ENCODE results near the gene PARD3B. TPM values are rescaled to one million over a fixed set of nuclear protein-coding genes. Genes with fewer than 3 reads are reported as not detected.

Gene PARD3B
- total RNA-seq, 1 experiment from 2014 or later, result 7.6 TPM

- no peaks in the 10 kb centered on the region for H3K9me2 ChIP-seq (ENCODE audit: insufficient read depth)
- DNase-seq, result no peak
- H3K9me3 ChIP-seq (ENCODE audit: insufficient read depth, low read depth), result no peaks in the 10 kb centered on the region
- no peaks in the 10 kb centered on the region for H3K27me3 ChIP-seq (ENCODE audit: insufficient read depth, low read depth)
- H4K20me1 ChIP-seq (ENCODE audit: insufficient read depth), result no peaks in the 10 kb centered on the region
- no peaks in the 10 kb centered on the region for H3K79me2 ChIP-seq (ENCODE audit: low read depth)
- H3K27ac ChIP-seq, result no peak overlapping the region
- no peak overlapping the region for H3K4me3 ChIP-seq
- no peak overlapping the region for H2AFZ ChIP-seq
- no peak overlapping the region for H3K4me2 ChIP-seq
- TF ChIP-seq CTCF (conservative IDR thresholded peaks at IDR 0.05) (no peak), EZH2 (IDR thresholded peaks at IDR 0.05; ENCODE audit: low read depth) (no peak)
- no peaks in the 10 kb centered on the region for H3F3A ChIP-seq (ENCODE audit: insufficient read depth, low read depth)
- CTCF ChIA-PET, result no interaction called here
- intact Hi-C loops (cut with micrococcal nuclease; ENCODE audit: unreplicated experiment), result no loop called here
- no TSS peak for BruUV-seq (replicated peaks)
- no peaks in the 10 kb centered on the region for H3K36me3 ChIP-seq (ENCODE audit: low read depth)
- POLR2A ChIA-PET (ENCODE audit: unreplicated experiment), result no interaction called here
- no peaks in the 10 kb centered on the region for H3K4me1 ChIP-seq (replicated peaks; ENCODE audit: insufficient read depth)
These were observed 1019.3 kb downstream of the PARD3B start for GRCh38 chr2:205564346-205565141.

DNA sequence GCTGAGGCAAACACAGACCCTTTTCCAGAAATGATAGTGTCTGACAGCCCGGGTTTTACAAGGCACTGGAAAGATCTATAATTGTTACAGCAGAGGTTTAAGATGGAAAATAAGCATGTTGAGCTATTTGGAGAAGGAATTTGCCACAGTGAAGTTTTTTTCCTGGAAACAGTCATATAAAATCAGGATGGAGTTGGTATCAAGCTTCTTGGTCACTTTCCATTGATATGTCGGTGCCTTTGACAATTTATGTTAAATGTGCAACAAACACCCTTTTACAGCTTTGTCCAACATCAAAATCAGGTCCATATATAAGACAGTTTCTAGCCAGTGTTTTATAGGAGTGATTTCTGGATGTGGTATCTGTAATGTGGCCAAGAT, 1019.9 kb downstream of the PARD3B start:
- Histone ChIP-seq H3K9me3 (ENCODE audit: insufficient read depth, low read depth) (no peaks in the 10 kb centered on the region), H3K4me3 (no peak overlapping the region), H2AFZ (no peak overlapping the region), H3K27ac (no peak overlapping the region), H3K79me2 (ENCODE audit: low read depth) (no peaks in the 10 kb centered on the region), H3K4me1 (replicated peaks; ENCODE audit: insufficient read depth) (no peaks in the 10 kb centered on the region), H3K9me2 (ENCODE audit: insufficient read depth) (no peaks in the 10 kb centered on the region), H3K36me3 (ENCODE audit: low read depth) (no peaks in the 10 kb centered on the region), H3K27me3 (ENCODE audit: insufficient read depth, low read depth) (no peaks in the 10 kb centered on the region), H4K20me1 (ENCODE audit: insufficient read depth) (no peaks in the 10 kb centered on the region), H3K4me2 (no peak overlapping the region), H3F3A (ENCODE audit: insufficient read depth, low read depth) (no peaks in the 10 kb centered on the region)
- ChIA-PET POLR2A (ENCODE audit: unreplicated experiment) (no interaction called here), CTCF (no interaction called here)
- BruUV-seq (replicated peaks), result no TSS peak
- intact Hi-C loops (cut with micrococcal nuclease; ENCODE audit: unreplicated experiment), result no loop called here
- no peak for TF ChIP-seq EZH2 (IDR thresholded peaks at IDR 0.05; ENCODE audit: low read depth)
- no peak for TF ChIP-seq CTCF (conservative IDR thresholded peaks at IDR 0.05)
- no peak for DNase-seq

DNA sequence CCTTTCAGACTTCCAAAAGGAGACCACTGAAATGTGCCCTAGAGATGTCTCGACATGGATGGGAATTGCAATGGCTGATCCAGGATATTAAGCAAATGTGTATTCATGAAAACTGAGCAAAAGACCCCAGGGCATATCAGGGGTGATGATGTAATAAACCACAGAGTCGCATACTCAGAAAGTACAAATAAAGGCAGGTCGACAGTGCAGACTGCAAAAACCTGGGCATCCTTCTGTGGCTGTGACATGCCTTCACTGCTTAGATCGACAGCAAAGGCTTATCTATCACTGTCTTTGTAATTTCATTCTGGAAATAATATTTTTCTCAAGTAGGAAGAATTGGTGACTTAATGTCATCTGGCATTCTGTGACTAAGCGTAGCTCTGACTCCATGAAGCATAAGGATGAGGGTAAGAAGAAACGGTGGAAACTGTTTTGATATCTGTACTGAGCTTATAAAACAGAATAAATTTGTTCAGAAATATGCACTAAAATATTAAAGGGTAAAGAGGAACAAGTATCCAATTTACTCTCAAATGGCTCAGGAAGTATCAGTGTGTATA, 1021.4 kb downstream of the PARD3B start:
- no peaks in the 10 kb centered on the region for H3K9me3 ChIP-seq (ENCODE audit: insufficient read depth, low read depth)
- H3F3A ChIP-seq (ENCODE audit: insufficient read depth, low read depth), result no peaks in the 10 kb centered on the region
- no peaks in the 10 kb centered on the region for H3K27me3 ChIP-seq (ENCODE audit: insufficient read depth, low read depth)
- no peak for DNase-seq
- H3K4me3 ChIP-seq, result no peak overlapping the region
- H3K4me1 ChIP-seq (replicated peaks; ENCODE audit: insufficient read depth), result no peaks in the 10 kb centered on the region
- H3K9me2 ChIP-seq (ENCODE audit: insufficient read depth), result no peaks in the 10 kb centered on the region
- CTCF ChIA-PET, result no interaction called here
- H3K79me2 ChIP-seq (ENCODE audit: low read depth), result no peaks in the 10 kb centered on the region
- BruUV-seq (replicated peaks), result no TSS peak
- no peaks in the 10 kb centered on the region for H4K20me1 ChIP-seq (ENCODE audit: insufficient read depth)
- POLR2A ChIA-PET (ENCODE audit: unreplicated experiment), result no interaction called here
- no peaks in the 10 kb centered on the region for H3K36me3 ChIP-seq (ENCODE audit: low read depth)
- H3K4me2 ChIP-seq, result no peak overlapping the region
- TF ChIP-seq EZH2 (IDR thresholded peaks at IDR 0.05; ENCODE audit: low read depth) (no peak), CTCF (conservative IDR thresholded peaks at IDR 0.05) (no peak)
- intact Hi-C loops (cut with micrococcal nuclease; ENCODE audit: unreplicated experiment), result no loop called here
- H2AFZ ChIP-seq, result no peak overlapping the region
- no peak overlapping the region for H3K27ac ChIP-seq

Measured in PC-9 (cell line).